ENCODE measurements around the gene PCDHGC5. TPM values are rescaled to one million over a fixed set of nuclear protein-coding genes. Genes with fewer than 3 reads are reported as not detected.

The PCDHGC5 gene
- total RNA-seq, 1 donor from 2014 or later: 1.4 TPM

- intact Hi-C loops (cut with DNase I): no loop called here
- H3K27ac ChIP-seq: peak overlapping the region; percentile 76
- DNase-seq (no peak), ATAC-seq (no peak)
- H3K9me3 ChIP-seq: no peaks in the 10 kb centered on the region
- H3K27me3 ChIP-seq: no peaks in the 10 kb centered on the region
- H3K4me3 ChIP-seq: no peak overlapping the region
- TF ChIP-seq, protein P1, sequence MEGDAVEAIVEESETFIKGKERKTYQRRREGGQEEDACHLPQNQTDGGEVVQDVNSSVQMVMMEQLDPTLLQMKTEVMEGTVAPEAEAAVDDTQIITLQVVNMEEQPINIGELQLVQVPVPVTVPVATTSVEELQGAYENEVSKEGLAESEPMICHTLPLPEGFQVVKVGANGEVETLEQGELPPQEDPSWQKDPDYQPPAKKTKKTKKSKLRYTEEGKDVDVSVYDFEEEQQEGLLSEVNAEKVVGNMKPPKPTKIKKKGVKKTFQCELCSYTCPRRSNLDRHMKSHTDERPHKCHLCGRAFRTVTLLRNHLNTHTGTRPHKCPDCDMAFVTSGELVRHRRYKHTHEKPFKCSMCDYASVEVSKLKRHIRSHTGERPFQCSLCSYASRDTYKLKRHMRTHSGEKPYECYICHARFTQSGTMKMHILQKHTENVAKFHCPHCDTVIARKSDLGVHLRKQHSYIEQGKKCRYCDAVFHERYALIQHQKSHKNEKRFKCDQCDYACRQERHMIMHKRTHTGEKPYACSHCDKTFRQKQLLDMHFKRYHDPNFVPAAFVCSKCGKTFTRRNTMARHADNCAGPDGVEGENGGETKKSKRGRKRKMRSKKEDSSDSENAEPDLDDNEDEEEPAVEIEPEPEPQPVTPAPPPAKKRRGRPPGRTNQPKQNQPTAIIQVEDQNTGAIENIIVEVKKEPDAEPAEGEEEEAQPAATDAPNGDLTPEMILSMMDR (IDR thresholded peaks at IDR 0.05): no peak
- H3K36me3 ChIP-seq: peaks cover 48% of the 10 kb centered on the region
- H3K4me1 ChIP-seq: peaks cover 47% of the 10 kb centered on the region
Measured at GRCh38 chr5:141515141-141515540, 26.3 kb downstream of the PCDHGC5 start.

GRCh38 chr5:141515946-141516671, 27.2 kb downstream of the PCDHGC5 start:
- peak overlapping the region; percentile 76 for H3K27ac ChIP-seq
- DNase-seq: no peak

DNA sequence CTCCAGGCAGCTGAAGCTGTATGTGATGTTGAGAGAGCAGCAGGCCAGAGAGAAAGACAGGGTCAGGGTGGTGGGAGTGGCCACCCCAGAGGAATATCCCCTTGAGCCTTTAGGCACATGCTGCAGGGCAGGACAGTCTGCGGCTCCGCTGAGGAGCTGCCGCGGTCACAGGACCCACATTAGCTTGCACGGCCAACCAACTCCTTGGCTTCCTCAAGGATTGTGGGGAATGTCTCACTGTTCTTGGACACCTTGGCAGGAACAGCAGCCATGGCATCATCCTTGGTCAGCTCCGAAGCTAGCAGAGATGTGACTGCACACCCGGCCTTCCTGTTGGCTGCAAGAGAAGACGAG, 27.8 kb downstream of the PCDHGC5 start:
- peak overlapping the region; percentile 76 for H3K27ac ChIP-seq
- DNase-seq (no peak), ATAC-seq (no peak)
- H3K36me3 ChIP-seq: peaks cover 42% of the 10 kb centered on the region
- H3K9me3 ChIP-seq: no peaks in the 10 kb centered on the region
- H3K4me3 ChIP-seq: no peak overlapping the region
- H3K4me1 ChIP-seq: peaks cover 62% of the 10 kb centered on the region
- intact Hi-C loops (cut with DNase I): no loop called here
- H3K27me3 ChIP-seq: no peaks in the 10 kb centered on the region
- TF ChIP-seq, protein P1 (IDR thresholded peaks at IDR 0.05): no peak

More at GRCh38 chr5:141515946-141516671, 27.2 kb downstream of the PCDHGC5 start:
- H3K9me3 ChIP-seq: no peaks in the 10 kb centered on the region
- TF ChIP-seq, protein P1 (IDR thresholded peaks at IDR 0.05): no peak
- peaks cover 56% of the 10 kb centered on the region for H3K4me1 ChIP-seq
- no peaks in the 10 kb centered on the region for H3K27me3 ChIP-seq
- peaks cover 47% of the 10 kb centered on the region for H3K36me3 ChIP-seq
- H3K4me3 ChIP-seq: no peak overlapping the region
- no peak for ATAC-seq
- intact Hi-C loops (cut with DNase I): no loop called here

DNA sequence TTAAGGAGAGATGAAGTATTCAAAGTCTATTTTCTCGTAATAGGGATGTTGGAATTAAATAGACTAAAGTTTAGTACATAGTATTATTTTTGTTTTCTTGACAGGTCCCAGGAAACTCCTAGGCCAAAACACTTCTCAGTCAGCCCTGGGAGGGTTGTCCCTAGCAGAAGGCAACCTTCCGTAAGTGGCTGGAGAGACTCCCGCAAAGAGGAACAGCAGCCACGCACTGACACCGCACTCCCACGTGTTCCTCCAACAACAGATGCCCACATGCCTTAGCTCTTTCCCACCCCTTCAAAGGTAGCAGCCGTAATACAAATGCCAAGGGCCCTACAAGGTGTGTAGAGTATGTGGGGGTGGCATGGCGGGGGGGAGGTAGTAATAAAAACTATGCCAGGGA, 28.4 kb downstream of the PCDHGC5 start:
- TF ChIP-seq, protein P1 (IDR thresholded peaks at IDR 0.05): no peak
- DNase-seq: no peak
- Histone ChIP-seq H3K4me1 (peaks cover 64% of the 10 kb centered on the region), H3K9me3 (no peaks in the 10 kb centered on the region), H3K4me3 (no peak overlapping the region), H3K27me3 (no peaks in the 10 kb centered on the region), H3K36me3 (peaks cover 38% of the 10 kb centered on the region), H3K27ac (peak overlapping the region; percentile 76)
- intact Hi-C loops (cut with DNase I): no loop called here
- ATAC-seq: no peak

GRCh38 chr5:141517880-141518617, 29.2 kb downstream of the PCDHGC5 start:
- Histone ChIP-seq H3K27ac (peak overlapping the region; percentile 76), H3K4me1 (peaks cover 65% of the 10 kb centered on the region), H3K4me3 (no peak overlapping the region), H3K36me3 (peaks cover 44% of the 10 kb centered on the region), H3K9me3 (no peaks in the 10 kb centered on the region), H3K27me3 (no peaks in the 10 kb centered on the region)
- TF ChIP-seq, protein P1 (IDR thresholded peaks at IDR 0.05): no peak
- no peak for DNase-seq
- no peak for ATAC-seq
- intact Hi-C loops (cut with DNase I): no loop called here

Measured in upper lobe of right lung (tissue), 1 donor.